Activated naive CD4-positive, alpha-beta T cell treated with Interleukin-2 at 50 U/mL for 16 hours (primary cell): Measurements from ENCODE around the gene CDCA3.
"Not testable (repeated sequence)": the region's sequence is repeated elsewhere in the genome, so short reads cannot be mapped to it uniquely, and the experiment has no call there.

ENCODE experiments used
- DNase-seq: peaks from one replicate; pipeline ENCODE4 v3.0.0-alpha.2; 2020

Gene CDCA3

GRCh38 chr12:6872073-6873048 is 21.3 kb upstream of the CDCA3 start:
- peak; percentile 87 for DNase-seq

DNA sequence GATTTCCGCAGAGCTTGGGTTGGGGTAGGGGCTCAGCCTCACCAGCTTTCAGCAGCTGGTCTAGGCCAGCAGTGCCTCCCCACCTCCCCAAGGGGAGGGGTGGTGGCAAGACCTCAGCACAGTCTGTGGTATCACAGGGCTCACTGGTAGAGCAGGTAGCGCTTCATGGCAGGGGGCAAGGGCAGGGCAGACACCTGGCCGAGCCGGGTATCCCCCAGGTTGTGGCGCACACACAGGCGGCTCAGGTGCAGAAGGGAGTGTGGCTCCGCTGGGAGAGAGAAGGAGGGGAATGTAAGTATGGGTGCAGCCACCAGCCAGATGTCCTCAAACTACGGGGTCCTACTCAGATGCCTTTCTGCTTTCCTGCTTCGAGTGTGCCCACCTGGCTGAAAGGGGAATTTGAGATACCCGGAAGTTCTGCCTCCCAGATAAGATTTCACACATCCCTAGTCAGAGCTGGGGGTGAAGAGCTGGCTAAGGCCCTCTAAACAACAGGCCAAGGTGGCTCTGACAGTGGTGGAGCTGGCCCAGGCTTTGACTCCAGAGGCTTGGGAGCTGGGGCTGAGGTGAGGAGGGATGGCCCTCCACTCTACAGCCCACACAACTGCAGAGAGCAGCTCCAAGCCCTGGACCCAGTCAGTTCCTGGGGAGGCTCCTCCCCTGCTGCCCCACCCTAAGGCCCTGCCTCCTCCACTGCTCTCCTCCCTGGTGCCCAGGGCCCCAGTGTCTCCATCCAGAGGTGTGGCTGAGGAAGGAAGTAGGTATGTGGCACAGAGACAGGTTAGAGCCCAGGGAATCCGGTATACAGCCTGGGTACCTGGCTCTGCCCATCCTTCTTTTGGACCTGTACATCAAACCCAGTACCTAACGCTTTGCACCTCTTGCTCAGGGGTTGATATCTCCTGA is 20.2 kb upstream of the CDCA3 start:
- DNase-seq = peak; percentile 34

- not testable (repeated sequence) for DNase-seq
Measured at GRCh38 chr12:6870304-6870703, 19.2 kb upstream of the CDCA3 start.

DNA sequence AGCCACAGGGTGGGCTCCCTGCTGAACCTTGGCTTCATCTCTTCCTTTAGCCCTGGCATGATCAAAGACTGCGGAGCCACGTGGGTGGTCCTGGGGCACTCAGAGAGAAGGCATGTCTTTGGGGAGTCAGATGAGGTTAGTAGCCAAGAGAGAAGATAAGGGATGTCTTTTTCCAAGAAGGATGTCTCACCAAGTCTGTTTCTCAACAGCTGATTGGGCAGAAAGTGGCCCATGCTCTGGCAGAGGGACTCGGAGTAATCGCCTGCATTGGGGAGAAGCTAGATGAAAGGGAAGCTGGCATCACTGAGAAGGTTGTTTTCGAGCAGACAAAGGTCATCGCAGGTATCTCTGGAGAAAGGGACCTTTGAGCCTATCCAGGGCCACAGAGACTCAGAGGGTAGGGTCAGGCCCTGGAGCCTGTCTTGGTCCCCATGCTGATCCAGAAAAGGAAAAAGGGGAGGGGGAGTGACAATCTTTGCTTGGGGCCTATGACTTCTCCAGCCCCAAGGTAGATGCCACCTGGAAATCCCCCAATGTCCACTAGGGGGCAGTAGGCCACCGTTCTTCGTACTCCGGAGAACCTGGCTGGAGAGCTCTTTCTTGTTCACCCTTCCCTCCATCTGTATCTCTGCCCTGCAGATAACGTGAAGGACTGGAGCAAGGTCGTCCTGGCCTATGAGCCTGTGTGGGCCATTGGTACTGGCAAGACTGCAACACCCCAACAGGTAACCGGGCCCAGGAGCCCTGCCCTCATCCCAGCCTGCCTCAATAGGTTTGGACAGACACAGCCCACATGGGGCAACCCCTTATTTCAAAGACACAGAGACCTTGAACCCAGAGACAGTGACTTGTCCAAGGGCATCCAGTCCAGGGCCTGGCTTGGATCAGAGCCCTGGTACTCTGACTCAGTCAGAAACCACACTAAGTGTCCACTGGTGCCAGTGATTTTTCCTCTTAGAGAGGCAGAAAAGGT is 18.2 kb upstream of the CDCA3 start:
- DNase-seq = peak; percentile 87

GRCh38 chr12:6868211-6869048 is 17.3 kb upstream of the CDCA3 start:
- DNase-seq = no peak

GRCh38 chr12:6867413-6868210 is 16.5 kb upstream of the CDCA3 start, which contains the start of gene TPI1:
Gene TPI1, plus strand, starts transcription at chr12:6867531. Its CDS starts 36 bp downstream, at chr12:6867567.
- peak; percentile 82 for DNase-seq

- no peak for DNase-seq
Measured at GRCh38 chr12:6866920-6867412, 15.9 kb upstream of the CDCA3 start.

- DNase-seq = no peak
Measured at GRCh38 chr12:6866163-6866919, 15.3 kb upstream of the CDCA3 start.

DNA sequence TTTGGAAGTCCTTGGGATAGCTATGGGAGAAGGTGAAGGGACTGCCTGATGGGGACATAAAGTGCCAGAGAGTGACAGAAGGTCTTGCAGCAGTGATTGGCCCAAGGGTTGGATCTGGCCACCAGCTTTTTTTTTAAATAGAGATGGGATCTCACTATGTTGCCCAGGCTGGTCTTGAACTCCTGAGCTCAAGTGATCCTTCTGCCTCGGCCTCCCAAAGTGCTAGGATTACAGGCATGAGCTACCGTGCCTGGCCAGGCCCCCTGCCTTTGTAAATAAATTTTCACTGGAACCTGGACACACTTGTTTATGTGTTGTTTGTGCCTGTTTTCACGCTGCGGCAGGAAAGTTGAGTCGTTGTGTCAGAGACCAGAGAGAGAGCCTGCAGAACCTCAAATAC is 14.2 kb upstream of the CDCA3 start:
- DNase-seq = not testable (repeated sequence)

- no peak for DNase-seq
Measured at GRCh38 chr12:6863586-6864321, 12.7 kb upstream of the CDCA3 start.

DNA sequence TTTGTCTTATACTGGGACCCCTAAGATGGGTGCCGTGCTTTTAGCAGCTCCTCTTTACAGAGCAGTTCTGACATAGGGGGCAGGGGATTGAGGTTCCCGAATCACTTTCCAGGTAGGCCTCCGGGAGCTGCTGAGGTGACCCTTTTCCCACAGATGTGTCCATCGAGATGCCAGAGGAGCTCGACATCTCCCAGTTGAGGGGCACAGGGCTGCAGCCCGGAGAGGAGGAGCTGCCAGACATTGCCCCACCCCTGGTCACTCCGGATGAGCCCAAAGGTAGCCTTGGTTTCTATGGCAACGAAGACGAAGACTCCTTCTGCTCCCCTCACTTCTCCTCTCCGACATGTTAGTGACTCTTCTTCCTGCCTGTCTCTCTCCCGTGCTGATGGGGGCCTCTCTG is 11.9 kb upstream of the CDCA3 start:
- no peak for DNase-seq

GRCh38 chr12:6861391-6861790 is 10.3 kb upstream of the CDCA3 start:
- no peak for DNase-seq

GRCh38 chr12:6860942-6861341 is 9.9 kb upstream of the CDCA3 start:
- DNase-seq = no peak

- no peak for DNase-seq
Measured at GRCh38 chr12:6860116-6860515, 9.0 kb upstream of the CDCA3 start.

- DNase-seq = no peak
Measured at GRCh38 chr12:6858799-6859198, 7.7 kb upstream of the CDCA3 start.

DNA sequence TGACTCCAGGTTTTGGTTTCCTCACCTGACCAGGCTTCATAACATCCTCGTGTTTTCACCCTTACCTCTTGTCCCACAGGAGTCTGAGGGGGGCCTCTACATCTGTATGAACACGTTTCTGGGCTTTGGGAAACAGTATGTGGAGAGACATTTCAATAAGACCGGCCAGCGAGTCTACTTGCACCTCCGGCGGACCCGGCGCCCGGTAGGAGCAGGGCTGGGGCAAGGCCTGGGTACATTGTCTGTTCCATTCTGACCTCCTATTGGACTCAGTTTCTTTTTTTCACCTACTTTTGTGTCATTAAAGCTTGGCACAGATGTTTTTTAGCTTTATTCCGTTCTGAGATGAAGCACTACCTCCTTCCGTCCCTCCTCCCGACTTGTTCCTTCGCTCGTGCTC is 4.2 kb upstream of the CDCA3 start:
- DNase-seq = no peak

GRCh38 chr12:6854036-6854435 is 3.0 kb upstream of the CDCA3 start:
- no peak for DNase-seq

- DNase-seq = no peak
Measured at GRCh38 chr12:6853626-6854025, 2.5 kb upstream of the CDCA3 start.
